Endodermal cell (in vitro differentiated cells): ENCODE results near the gene PPARG. TPM values are rescaled to one million over a fixed set of nuclear protein-coding genes. Genes with fewer than 3 reads are reported as not detected.

Experiments used
- DNase-seq: peaks from one replicate; pipeline ENCODE4 v3.0.0-alpha.2; 2017
- H3K27ac ChIP-seq: 2 replicates; pipeline ENCODE4 v1.5.1; 2013; ENCODE audit warnings: mild to moderate bottlenecking, low read depth, low read length, moderate library complexity
- H3K27me3 ChIP-seq: 2 replicates; pipeline ENCODE4 v1.6.1; 2013; ENCODE audit warnings: mild to moderate bottlenecking, low read length, moderate library complexity; ENCODE audit not compliant: insufficient read depth, control insufficient read depth, poor library complexity, severe bottlenecking
- H3K36me3 ChIP-seq: 2 replicates; pipeline ENCODE4 v1.7.0; 2013; ENCODE audit warnings: mild to moderate bottlenecking, low read length, moderate library complexity; ENCODE audit not compliant: control insufficient read depth, insufficient read depth
- H3K4me1 ChIP-seq: one replicate; pipeline ENCODE4 v1.7.0; 2013; ENCODE audit warnings: low read length; ENCODE audit not compliant: control insufficient read depth, insufficient read depth
- H3K4me3 ChIP-seq: 2 replicates; pipeline ENCODE4 v1.5.1; 2013; ENCODE audit warnings: mild to moderate bottlenecking, low read length, moderate library complexity
- H3K9ac ChIP-seq: 2 replicates; pipeline ENCODE4 v1.6.1; 2013; ENCODE audit warnings: mild to moderate bottlenecking, low read length, moderate library complexity; ENCODE audit not compliant: poor library complexity, severe bottlenecking; ENCODE audit errors: extremely low read depth
- H3K9me3 ChIP-seq: 2 replicates; pipeline ENCODE4 v1.6.1; 2013; ENCODE audit warnings: mild to moderate bottlenecking, low read length, moderate library complexity; ENCODE audit not compliant: control insufficient read depth
- H3K27ac Mint-ChIP-seq: 2 replicates; pipeline ENCODE4 v1.8.0; 2020; ENCODE audit warnings: mixed read lengths
- H3K27me3 Mint-ChIP-seq: 2 replicates; pipeline ENCODE4 v1.8.0; 2021; ENCODE audit warnings: mild to moderate bottlenecking, mixed read lengths; ENCODE audit not compliant: insufficient read depth
- H3K36me3 Mint-ChIP-seq: 2 replicates; pipeline ENCODE4 v1.8.0; 2020; ENCODE audit warnings: low read depth, mixed read lengths
- H3K4me1 Mint-ChIP-seq: 2 replicates; pipeline ENCODE4 v1.8.0; 2020; ENCODE audit warnings: mixed read lengths
- H3K4me3 Mint-ChIP-seq: 2 replicates; pipeline ENCODE4 v1.8.0; 2020; ENCODE audit warnings: mild to moderate bottlenecking, moderate library complexity, mixed read lengths
- H3K9me3 Mint-ChIP-seq: 2 replicates; pipeline ENCODE4 v1.8.0; 2020; ENCODE audit warnings: mild to moderate bottlenecking, mixed read lengths
- CTCF ChIP-seq: fragments of 200-600 bp; sonication (generic); conservative IDR thresholded peaks from 2 replicates; pipeline ENCODE4 v1.5.0; 2021; ENCODE audit warnings: antibody characterized with exemption, mild to moderate bottlenecking
- WGBS, 2 experiments: methylation state at CpG; one replicate each; pipeline versions ENCODE4 v1.1.5 to v1.1.7; 2013; ENCODE audit warnings: missing lambda C conversion rate in 2 of 2, mixed read lengths in 1 of 2; ENCODE audit not compliant: insufficient coverage in 1 of 2, insufficient read length in 1 of 2; 5-methylcytosine and 5-hydroxymethylcytosine counted together
- total RNA-seq, 2 donors: library from RNA; stranded (reverse); fragmentation: NEBNext Ultra II Directional in 1 of 2; extraction: Animal tissue kit (Norgen Biotek cat#: 25700) in 1 of 2; gene quantifications; 2 replicates in 1 of 2; 3 replicates in 1 of 2; pipeline ENCODE4 v1.2.1, GENCODE V29; 2021

Gene PPARG
- total RNA-seq, 2 donors from 2014 or later, result 3.8 to 4.5 TPM

- H3K36me3 Mint-ChIP-seq, result no peaks in the 10 kb centered on the region
- Histone ChIP-seq H3K9ac (no peak overlapping the region), H3K4me3 (no peak overlapping the region), H3K9me3 (no peaks in the 10 kb centered on the region), H3K27me3 (no peaks in the 10 kb centered on the region), H3K36me3 (no peaks in the 10 kb centered on the region), H3K4me1 (no peaks in the 10 kb centered on the region), H3K27ac (no peak overlapping the region)
- no peaks in the 10 kb centered on the region for H3K9me3 Mint-ChIP-seq
- DNase-seq, result no peak
- H3K27ac Mint-ChIP-seq, result no peak overlapping the region
- WGBS, 2 experiments, result 91% methylated on average over 2 of the region's 3 CpGs; no CpG with 5 or more reads in 1 of the 2 experiments
- peaks cover 1% of the 10 kb centered on the region for H3K27me3 Mint-ChIP-seq
- H3K4me1 Mint-ChIP-seq, result no peaks in the 10 kb centered on the region
- H3K4me3 Mint-ChIP-seq, result no peak overlapping the region
- TF ChIP-seq CTCF, result no peak
Measured at GRCh38 chr3:12336099-12336498, 47.2 kb downstream of the PPARG start.

- WGBS, 2 experiments, result 92 to 100% methylated on average over 4 to 5 of the region's 5 CpGs
- Histone ChIP-seq H3K27me3 (no peaks in the 10 kb centered on the region), H3K9me3 (no peaks in the 10 kb centered on the region), H3K36me3 (no peaks in the 10 kb centered on the region), H3K4me3 (no peak overlapping the region), H3K9ac (no peak overlapping the region), H3K4me1 (no peaks in the 10 kb centered on the region), H3K27ac (no peak overlapping the region)
- Mint-ChIP-seq H3K27me3 (peaks cover 1% of the 10 kb centered on the region), H3K27ac (no peak overlapping the region), H3K4me1 (no peaks in the 10 kb centered on the region), H3K9me3 (no peaks in the 10 kb centered on the region), H3K4me3 (no peak overlapping the region), H3K36me3 (no peaks in the 10 kb centered on the region)
- TF ChIP-seq CTCF, result no peak
- DNase-seq, result no peak
Measured at GRCh38 chr3:12338595-12339546, 50.0 kb downstream of the PPARG start.

GRCh38 chr3:12339701-12340480 lies 51.0 kb downstream of the PPARG start:
- H3K36me3 ChIP-seq, result no peaks in the 10 kb centered on the region
- no peak overlapping the region for H3K27ac Mint-ChIP-seq
- no peaks in the 10 kb centered on the region for H3K4me1 ChIP-seq
- H3K4me3 Mint-ChIP-seq, result no peak overlapping the region
- DNase-seq, result no peak
- H3K4me3 ChIP-seq, result no peak overlapping the region
- H3K9ac ChIP-seq, result no peak overlapping the region
- 97 to 100% methylated on average over 3 to 4 of the region's 5 CpGs for WGBS, 2 experiments
- H3K27me3 ChIP-seq, result no peaks in the 10 kb centered on the region
- no peaks in the 10 kb centered on the region for H3K4me1 Mint-ChIP-seq
- H3K27ac ChIP-seq, result no peak overlapping the region
- no peaks in the 10 kb centered on the region for H3K9me3 Mint-ChIP-seq
- no peaks in the 10 kb centered on the region for H3K9me3 ChIP-seq
- no peak for TF ChIP-seq CTCF
- H3K36me3 Mint-ChIP-seq, result no peaks in the 10 kb centered on the region
- H3K27me3 Mint-ChIP-seq, result peaks cover 1% of the 10 kb centered on the region
